Right forelimb (tissue), 1 donor: ENCODE data around the gene PPFIBP2.

ENCODE experiments used
- DNase-seq: peaks from one replicate; pipeline ENCODE4 v3.0.0-alpha.2; 2018

Gene PPFIBP2

DNA sequence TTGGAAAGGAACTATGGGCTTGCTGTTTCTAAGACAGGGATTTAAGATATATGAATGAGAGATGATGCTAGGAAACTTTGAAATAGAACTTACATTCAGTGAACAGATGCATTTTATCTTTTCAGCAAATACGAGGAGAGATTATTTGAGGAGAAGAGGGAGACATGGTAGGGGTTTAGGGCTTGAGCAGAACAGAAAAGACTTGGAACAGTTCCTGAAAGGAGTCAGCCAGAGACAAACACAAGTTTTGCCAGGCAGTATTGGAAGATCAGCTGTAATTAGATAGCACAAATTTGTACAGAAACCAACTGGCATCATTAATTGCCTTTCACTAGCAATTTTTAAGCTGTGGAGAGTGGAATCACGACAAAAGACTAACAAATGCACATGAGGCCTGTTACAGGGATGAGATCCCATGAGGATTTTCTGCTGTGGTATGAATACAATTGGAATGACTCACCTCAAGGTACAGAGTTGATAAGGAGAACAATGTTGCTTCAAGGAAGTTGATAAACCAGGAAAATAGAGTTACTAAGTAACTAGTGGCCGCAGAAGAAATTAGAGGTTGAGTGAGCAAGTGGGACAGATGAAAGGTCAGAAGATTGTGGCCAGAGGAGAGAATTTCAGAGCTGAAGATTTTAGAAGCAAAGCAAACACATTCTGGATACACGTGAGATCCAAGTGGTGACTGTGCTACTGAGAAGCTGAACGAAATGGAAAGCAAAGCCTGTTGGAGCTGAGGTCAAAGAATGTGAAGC, 91.6 kb downstream of the PPFIBP2 start:
- no peak for DNase-seq

DNA sequence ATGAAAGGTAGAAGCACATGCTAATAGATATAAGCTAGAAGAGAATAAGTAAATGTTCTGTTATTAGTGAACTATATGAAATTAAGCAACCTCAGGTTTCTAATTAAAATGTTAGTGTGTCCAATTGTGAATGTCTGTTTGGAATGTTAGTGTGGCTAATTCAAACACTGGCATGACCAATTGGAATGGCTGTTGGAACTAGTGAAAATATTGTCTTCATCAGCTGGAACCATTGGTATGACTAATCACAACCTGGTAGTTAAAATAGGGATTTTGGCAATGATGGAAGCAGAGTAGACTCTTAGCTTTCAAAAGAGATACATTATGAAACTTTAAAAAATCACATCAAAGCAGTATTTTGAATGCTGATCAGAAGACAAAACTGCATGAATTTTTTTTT, 92.7 kb downstream of the PPFIBP2 start:
- no peak for DNase-seq

DNA sequence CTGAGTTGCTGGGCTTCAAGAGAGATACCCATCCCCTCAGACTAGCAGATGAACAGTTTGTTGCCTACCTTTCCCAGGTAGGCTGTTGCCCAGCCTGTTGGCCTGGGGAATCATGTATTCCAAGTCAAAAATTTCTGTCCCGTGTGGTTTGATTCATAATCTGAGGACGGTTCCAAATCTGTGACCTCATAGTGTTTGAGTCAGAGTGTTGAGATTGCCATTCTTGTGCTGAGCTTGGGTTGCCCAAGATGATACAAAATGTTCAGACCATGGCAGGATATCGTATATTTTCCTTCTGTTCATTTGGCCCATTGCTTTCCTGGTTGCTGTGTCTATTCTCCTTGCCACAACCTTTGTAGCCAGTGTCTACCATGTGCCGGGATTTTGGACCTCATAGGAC, 95.2 kb downstream of the PPFIBP2 start:
- no peak for DNase-seq

DNA sequence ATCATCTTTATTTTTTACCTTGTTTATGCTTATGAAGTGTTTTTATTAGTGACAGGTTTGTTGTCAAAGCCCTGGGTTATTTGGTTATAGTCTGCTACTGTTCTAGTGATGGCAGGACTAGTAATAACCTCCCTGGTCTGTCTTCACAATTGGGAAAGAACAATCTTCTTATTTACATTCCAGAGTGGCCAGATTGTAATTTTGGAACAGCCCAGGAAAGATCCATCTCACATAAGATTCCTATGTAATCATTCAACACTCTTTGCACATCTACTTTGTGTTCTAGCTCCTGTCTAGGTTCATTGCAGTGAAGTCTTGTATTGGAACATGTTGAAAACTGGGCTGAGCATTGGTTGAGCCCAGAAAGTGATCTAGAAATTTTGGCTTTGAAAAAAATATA, 95.7 kb downstream of the PPFIBP2 start:
- no peak for DNase-seq

GRCh38 chr11:7610393-7610792, 96.6 kb downstream of the PPFIBP2 start:
- no peak for DNase-seq

DNA sequence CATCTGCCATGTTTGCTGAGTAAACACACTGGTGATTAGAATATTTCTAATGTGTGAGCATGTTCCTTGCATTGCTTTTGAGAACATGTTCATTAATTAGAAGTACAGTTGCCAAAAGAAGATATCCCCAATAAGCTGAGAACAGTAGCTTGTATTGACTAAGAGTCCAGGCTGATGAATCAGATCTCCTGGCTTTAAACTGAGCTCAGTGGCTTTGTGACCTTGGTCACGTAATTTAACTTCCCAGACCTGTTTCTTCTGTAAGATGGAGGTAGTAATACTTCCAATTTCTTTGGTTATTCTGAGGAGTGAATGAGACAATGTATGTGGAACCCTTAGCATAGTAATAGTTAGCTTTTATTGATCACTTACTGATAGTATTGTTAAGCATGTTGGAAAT, 97.6 kb downstream of the PPFIBP2 start:
- DNase-seq = no peak

DNA sequence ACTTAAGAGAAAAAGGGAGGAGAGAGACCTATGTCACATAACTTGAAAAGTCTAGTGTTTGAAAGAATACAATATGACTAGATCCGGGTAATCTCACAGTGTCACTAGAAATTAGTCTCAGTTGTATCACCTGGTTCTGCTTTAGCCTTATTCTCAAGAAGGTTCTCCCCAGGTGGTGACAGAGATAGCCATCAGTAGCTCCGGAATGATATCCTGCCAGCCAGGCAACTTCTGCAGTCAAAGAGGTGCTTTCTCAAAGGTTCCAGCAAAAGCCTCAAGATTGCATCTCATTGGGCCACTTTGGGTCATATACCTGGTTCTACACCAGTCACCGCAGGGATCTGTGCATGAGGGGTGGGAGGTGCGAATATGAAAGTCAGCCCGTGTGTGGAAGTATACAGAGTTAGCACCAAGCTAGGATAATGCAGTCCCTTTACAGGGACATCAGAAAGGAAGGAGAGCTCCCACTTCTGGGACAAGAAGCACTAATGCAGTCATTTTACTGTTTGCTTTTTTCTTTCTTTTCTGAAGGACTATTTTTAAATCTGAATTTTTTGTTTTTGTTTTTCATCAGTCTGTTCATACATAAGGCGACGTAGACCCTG, 98.4 kb downstream of the PPFIBP2 start:
- DNase-seq = no peak

DNA sequence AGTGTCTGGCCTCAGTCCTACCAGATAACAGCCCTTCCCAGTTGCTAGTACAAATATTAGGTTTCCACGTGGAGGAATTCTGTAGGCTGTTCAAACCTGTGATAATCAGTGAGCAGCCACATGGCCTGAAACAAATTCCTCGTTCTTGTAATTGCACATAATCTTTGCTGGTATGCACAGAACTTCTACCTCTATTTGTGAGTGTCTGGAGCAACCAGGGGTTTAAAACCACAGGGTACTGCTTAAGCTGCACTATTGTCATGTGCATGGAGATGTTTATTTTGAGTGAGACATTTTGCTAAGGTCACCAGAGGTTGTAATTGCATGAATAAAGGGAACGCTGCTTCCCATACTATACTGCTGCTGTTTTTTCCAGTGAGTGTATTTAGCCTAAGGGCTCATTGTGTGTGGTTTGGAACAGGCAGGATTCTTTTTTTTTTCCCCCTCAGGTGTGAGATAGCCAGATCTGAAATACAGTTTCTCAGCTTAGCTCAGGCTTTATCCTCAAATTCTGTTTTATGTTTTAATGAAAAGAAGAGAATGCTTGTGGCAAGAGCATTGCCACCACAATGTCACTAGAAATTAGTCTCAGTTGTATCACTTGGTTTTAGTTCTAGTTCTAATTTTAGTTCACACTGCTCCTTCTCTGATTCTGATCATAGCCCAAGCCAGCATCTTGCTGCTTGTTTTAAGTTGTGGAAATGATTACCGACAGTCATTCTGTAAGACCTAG, 99.0 kb downstream of the PPFIBP2 start:
- no peak for DNase-seq

DNA sequence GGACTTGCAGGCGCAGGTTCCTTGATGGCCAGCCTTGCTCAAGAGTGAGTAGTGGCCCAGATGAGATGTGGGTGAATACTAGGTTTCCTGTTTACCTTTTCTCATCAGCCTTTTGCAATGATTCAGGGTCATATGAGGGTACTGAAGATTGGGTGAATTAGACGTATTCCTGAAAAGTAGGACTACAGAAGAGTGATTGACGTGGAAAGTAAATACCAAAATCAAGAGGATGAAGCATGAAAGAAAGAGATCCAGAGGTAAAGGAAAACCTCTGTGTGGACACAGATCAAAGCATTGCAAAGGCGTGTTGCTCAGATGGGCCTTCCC, 99.6 kb downstream of the PPFIBP2 start:
- no peak for DNase-seq

DNA sequence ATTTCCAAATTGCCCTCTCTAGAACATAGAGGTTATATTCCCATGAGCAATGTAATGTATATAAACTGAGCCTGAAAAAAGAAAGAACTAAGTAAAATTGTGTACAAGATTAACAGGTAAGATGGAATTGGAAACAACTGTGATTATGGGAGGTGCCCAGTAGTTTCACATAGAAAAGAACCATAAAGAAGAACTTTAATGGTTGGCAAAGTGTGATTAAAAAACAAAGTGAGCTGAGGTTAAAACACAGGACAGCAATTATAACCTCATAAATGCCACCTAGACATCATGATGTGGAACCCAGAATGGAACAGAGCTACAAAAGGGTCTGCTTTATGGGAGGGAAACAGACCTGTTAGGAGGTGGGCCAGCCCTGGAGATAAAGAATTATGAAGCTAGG, 100.9 kb downstream of the PPFIBP2 start:
- DNase-seq = no peak

- DNase-seq = no peak
Measured at GRCh38 chr11:7617032-7617431, 103.2 kb downstream of the PPFIBP2 start.

DNA sequence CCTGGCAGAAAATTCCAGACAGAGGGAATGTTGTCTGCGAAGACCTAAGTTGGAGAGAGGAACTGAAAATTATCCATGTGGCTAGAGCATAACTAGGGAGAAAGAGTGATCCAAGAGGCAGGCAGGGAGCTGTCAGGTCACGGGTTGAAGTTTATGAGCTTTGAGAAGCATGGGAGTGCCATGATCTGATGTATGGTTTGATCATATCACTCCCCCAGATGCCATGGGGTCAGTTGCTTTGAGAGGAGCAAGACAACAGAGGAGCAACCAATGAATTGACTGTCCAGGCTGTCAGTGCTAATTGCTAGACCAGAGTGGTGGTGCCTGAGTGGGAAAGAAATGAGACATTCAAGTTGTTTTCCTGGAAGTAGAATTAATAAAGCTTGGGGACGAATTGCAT, 105.5 kb downstream of the PPFIBP2 start:
- no peak for DNase-seq

DNA sequence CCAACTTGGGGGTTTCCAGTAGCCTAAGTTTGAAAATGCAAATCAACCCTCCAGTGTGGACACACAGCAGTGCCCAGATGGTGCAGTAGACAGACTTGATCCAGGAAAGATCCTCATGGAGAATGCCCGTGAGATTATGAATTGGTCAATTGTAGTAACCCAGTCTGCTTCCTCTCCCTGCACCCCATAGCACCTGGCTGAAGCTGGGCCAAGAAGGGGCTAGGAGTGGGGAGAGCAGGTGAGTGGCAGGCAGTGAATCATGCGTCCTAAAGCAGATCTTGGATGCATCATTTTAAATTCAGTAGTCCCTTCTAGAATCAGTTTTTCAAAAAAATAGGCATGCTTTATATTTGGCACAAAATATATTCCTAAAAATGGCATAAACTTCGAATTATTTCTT, 107.3 kb downstream of the PPFIBP2 start:
- DNase-seq = no peak

GRCh38 chr11:7621554-7621953, 107.8 kb downstream of the PPFIBP2 start:
- no peak for DNase-seq

DNA sequence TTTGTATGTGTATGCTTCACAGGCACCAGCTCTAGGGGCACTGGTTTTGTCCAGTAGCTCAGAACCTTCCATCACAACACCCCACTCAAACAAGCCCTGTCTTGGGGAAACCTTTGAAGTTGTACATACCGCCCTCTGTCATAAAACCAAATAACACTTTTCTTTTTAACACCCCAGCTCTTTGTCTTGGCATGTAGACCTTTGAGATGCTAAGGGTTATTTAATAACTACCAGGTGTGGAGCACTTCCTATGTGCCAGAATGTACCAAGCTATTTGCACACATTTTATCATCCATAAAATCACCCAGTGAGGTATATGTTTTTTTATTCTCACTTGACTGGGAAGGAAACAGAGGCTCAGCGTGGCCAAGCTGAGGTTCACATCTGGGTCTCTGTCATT, 108.9 kb downstream of the PPFIBP2 start:
- DNase-seq = no peak

DNA sequence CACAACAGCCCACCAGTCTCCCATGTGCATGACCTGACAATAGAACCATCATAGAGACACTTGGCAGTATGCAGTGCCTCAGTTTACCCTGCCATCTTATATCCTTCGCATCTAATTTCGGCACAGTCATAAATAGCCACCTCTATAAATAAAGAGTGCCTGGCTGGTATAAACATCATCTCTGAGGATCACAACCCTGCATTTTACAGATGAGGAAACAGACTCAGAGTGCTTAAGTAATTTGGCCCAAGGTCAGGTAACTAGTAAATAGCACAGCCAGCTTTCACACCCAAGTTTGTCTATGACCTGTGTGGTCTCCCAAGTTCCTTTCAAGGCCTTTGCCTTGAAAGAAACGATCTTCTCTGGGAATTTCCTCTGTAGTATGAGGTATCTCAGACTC, 114.9 kb downstream of the PPFIBP2 start:
- DNase-seq = no peak

- no peak for DNase-seq
Measured at GRCh38 chr11:7630002-7630401, 116.2 kb downstream of the PPFIBP2 start.

DNA sequence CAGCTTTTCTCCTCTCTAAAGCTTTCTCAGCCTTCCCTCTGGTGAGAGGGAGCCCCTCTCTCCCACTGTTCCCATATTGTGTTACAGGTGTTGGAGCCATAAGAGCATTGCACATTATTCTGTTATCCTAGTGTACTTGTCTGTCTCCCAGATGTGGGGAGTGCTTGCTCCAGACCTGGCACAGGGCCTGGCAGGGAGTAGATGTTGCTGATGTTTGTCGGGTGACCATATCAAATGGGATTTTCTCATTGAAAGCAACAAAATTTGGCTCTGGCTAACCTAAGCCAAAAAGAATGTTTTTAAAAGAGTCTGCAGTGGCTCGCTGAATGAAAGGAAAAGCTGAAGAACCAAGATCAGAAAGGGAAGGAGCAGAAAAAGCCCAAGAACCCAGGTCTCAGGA, 118.4 kb downstream of the PPFIBP2 start:
- DNase-seq = no peak

DNA sequence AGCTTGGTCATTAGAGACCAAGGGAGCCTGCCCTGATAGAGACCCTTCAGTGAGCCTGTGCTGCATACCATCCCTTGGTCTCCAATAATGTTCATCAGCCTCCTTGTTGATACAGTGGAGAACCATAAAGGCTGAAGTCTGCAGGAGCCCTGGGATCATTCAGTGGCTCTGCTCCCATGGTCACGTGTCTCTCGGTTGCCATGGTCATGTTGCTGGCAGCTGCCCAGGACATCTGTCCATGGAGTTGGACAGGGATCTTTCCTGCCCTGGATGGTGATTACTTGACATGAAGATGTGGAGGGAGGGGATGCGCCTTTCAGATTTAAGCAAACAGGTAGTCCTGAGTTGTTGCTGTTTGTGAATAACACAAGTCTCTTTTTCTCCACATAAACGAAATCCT, 121.3 kb downstream of the PPFIBP2 start:
- no peak for DNase-seq

DNA sequence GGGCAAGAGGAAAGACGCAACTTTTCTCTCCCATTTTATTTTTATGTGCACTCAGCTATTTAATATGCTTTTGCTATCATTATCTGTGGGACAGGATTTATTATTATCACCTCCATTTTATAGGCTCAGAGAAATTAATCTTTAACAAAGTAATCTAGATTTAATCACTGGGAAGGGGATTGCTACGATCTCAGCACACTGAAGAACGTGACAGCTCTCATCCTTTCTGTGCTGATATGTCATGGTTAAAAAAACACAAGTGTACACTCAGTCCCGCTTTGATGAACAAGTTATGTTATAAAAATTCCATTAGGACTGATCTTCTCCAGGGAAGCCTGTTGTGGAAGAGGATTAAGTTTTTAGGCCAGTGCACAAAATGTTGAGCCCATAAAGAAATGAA, 121.9 kb downstream of the PPFIBP2 start:
- DNase-seq = no peak

GRCh38 chr11:7636350-7636749, 122.6 kb downstream of the PPFIBP2 start:
- no peak for DNase-seq

DNA sequence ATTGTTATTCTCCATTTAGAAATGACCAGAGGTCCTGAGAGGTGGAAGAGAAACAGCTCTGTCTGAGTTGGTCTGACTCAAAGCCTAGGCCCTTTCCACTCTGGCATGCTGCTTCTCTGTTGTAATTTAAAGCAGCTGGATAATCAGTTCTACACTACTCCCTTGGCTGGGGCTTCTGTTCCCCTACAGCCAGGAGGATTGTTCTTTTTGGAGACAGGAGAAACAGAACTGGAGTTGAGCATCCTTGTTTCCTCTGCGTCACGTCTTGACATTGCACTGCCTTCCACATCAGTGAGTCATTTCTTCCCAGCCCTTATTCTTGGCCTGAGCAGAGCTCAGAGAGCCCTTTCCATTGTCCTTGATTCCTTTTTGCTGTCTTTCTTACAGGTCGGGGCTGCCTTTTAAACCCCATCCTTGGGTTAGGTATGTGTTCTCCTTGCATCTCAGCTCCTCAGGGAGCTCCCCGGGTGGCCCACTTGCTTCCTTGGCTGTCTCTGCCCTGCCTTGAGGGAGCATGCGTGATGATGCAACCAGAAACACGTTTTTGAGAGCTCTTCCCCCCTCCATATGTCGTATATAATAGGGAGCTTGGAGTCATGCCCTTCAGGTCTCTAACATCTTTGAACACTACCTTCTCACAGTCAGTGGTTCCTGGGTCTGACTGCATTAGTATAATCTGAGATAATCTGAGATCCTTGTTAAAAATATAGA, 123.8 kb downstream of the PPFIBP2 start:
- no peak for DNase-seq

DNA sequence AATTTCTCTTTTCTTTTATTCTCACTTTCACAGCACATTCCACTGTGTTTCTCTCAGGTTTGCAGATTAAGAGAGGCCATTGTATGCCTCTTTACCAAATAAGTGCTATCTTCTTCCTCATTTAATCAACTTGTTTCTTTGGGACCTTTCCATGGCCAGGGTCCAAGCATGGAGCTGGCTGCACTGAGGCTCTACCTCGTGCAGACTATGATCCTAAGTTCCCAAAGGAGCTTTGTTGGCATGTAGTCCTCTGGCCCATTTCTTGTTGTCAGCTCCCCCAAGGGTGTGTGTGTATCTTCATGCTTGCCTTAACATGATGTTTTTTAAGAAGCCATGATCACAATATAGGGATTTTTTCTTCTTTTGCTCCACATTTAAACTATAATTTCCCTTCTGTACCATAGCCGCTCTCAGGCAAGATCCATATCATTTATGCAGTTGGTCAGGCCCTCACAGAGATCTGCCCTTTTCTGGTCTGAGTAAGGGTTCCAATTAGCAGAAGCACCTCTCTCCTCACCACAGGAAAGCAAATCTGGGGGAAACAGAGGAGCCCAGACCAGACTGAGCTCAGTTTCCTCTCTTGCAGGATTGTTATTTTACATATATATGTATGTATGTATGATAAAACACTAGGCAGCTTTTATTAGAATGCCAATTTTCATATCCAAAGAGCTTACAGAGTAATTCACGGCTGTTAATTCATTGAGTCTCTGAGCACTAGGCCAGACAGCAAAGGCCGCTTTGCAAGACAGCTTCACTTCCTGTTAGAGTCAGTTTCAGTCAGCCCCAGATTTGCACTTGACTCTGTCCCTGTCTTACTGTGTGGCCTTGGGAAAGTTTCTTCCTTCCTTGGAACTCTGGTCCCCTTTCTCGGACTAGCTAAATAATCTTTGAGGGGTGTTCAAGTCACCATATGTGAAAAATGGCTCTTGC, 125.2 kb downstream of the PPFIBP2 start:
- no peak for DNase-seq
